Cardiac muscle cell (in vitro differentiated cells and primary cell): ENCODE results near the gene AJAP1. TPM values are rescaled to one million over a fixed set of nuclear protein-coding genes. Genes with fewer than 3 reads are reported as not detected.

Source experiments
- DNase-seq, 2 donors: peaks; one replicate each; pipeline versions ENCODE4 v3.0.0 to v3.0.0-alpha.2; 2010 to 2017; ENCODE audit warnings: low read depth in 1 of 2, low spot score in 1 of 2
- H3K27ac ChIP-seq: fragments of 200-600 bp; sonication (generic); 2 replicates; pipeline ENCODE4 v1.5.1; 2016
- H3K27me3 ChIP-seq: fragments of 200-600 bp; sonication (generic); 2 replicates; pipeline ENCODE4 v1.6.0; 2016; ENCODE audit warnings: control low read depth
- H3K36me3 ChIP-seq: fragments of 200-600 bp; sonication (generic); 2 replicates; pipeline ENCODE4 v1.5.1; 2016; ENCODE audit warnings: control low read depth
- H3K4me1 ChIP-seq: fragments of 200-600 bp; sonication (generic); 2 replicates; pipeline ENCODE4 v1.8.1; 2017; ENCODE audit warnings: low read depth, mild to moderate bottlenecking, mixed run types
- H3K4me3 ChIP-seq: fragments of 200-600 bp; sonication (generic); 2 replicates; pipeline ENCODE4 v1.5.1; 2016; ENCODE audit warnings: mild to moderate bottlenecking
- H3K9me3 ChIP-seq: fragments of 200-600 bp; sonication (generic); 2 replicates; pipeline ENCODE4 v1.5.1; 2017; ENCODE audit warnings: low read depth, mild to moderate bottlenecking, control low read depth
- polyA plus RNA-seq: library from polyadenylated mRNA; unstranded; fragments of >200 nt; fragmentation: Nextera tagmentation; extraction: Ambion mirVana; gene quantifications from 2 replicates; pipeline ENCODE4 v1.2.1, GENCODE V29; 2016
- total RNA-seq: library from RNA; depleted of rRNA; stranded (reverse); fragments of >200 nt; gene quantifications from 2 replicates; pipeline ENCODE4 v1.2.3, GENCODE V29; 2016
- TF ChIP-seq, protein P1 (sequence below): IDR thresholded peaks from 2 replicates; pipeline ENCODE4 v1.5.1; 2012; ENCODE audit warnings: low read depth, mild to moderate bottlenecking, low read length

AJAP1 gene
- total and polyA plus RNA-seq, 2 experiments from 2014 or later = not detected

DNA sequence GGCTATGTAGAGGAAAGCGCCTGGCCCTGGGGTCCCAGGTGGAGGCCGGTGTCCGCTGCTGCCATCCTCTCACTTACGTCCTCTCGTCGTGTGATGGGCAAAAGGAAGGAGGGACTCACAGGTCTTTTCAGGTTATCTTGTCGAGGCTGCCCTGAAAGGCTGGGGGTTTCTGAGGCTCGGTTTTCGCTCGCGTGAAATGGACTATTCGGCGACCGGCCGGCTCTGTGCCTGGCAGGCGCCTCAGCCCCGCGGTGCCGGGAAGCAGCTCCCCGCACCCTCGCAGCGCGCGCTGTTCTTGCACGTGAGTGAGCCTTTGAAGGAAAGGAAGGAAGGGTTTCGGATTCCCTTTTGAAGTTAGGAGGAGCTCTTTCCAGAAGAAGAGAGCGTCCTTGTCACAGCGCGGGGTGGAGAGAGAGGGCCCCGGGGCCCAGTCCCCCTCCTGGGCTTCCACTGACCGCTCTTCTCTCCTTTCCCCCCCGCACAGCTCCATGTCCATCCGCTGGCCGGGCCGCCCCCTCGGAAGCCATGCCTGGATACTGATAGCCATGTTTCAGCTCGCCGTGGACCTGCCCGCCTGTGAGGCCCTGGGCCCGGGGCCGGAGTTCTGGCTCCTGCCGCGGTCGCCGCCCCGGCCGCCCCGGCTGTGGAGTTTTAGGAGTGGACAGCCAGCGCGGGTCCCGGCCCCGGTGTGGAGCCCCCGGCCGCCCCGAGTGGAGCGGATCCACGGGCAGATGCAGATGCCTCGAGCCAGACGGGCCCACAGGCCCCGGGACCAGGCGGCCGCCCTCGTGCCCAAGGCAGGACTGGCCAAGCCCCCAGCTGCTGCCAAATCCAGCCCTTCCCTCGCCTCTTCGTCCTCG, 57.2 kb downstream of the AJAP1 start:
- no peak overlapping the region for H3K4me3 ChIP-seq
- TF ChIP-seq, protein P1, sequence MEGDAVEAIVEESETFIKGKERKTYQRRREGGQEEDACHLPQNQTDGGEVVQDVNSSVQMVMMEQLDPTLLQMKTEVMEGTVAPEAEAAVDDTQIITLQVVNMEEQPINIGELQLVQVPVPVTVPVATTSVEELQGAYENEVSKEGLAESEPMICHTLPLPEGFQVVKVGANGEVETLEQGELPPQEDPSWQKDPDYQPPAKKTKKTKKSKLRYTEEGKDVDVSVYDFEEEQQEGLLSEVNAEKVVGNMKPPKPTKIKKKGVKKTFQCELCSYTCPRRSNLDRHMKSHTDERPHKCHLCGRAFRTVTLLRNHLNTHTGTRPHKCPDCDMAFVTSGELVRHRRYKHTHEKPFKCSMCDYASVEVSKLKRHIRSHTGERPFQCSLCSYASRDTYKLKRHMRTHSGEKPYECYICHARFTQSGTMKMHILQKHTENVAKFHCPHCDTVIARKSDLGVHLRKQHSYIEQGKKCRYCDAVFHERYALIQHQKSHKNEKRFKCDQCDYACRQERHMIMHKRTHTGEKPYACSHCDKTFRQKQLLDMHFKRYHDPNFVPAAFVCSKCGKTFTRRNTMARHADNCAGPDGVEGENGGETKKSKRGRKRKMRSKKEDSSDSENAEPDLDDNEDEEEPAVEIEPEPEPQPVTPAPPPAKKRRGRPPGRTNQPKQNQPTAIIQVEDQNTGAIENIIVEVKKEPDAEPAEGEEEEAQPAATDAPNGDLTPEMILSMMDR = no peak
- H3K27ac ChIP-seq = no peak overlapping the region
- no peak for DNase-seq
- peaks cover 40% of the 10 kb centered on the region for H3K27me3 ChIP-seq
- H3K36me3 ChIP-seq = no peaks in the 10 kb centered on the region
- no peaks in the 10 kb centered on the region for H3K9me3 ChIP-seq
- H3K4me1 ChIP-seq = no peaks in the 10 kb centered on the region

DNA sequence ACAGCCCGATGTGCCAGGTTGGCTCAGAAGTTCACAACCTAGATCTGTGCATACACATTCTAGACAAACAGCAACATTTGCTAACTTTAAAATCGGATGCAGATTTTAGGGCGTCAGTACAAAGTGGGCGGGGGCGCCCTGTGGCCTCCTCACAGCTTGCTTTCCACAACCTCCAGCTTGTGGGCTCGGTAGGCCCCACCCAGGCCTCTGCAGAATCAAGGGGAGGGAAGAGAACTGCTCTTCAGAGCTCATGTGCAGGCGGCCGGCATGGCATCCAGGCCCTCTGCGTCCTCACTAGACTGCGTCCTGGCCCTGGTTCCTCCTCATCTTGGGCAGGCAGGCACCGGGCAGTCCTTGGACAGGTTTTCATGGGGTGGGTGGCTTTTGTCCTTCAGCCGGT, 59.3 kb downstream of the AJAP1 start:
- Histone ChIP-seq H3K27ac (no peak overlapping the region), H3K27me3 (peaks cover 32% of the 10 kb centered on the region), H3K36me3 (no peaks in the 10 kb centered on the region), H3K4me1 (no peaks in the 10 kb centered on the region), H3K4me3 (no peak overlapping the region), H3K9me3 (no peaks in the 10 kb centered on the region)
- TF ChIP-seq, protein P1 = no peak
- DNase-seq = no peak

DNA sequence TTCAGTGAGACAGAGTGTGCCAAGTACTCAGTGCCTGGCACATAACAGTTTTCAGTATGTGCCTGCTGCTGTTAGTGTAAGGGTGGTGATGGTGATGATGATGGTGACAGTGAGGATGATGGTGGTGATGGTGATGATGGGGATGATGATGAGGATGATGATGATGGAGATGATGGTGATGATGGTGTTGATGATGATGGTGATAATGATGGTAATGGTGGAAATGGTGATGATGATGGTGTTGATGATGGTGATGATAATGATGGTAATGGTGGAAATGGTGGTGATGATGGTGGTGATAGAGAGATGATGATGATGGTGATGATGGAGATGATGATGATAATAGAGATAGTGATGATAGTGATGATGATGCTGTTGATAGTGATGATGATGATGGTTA, 62.0 kb downstream of the AJAP1 start:
- no peak overlapping the region for H3K4me3 ChIP-seq

DNA sequence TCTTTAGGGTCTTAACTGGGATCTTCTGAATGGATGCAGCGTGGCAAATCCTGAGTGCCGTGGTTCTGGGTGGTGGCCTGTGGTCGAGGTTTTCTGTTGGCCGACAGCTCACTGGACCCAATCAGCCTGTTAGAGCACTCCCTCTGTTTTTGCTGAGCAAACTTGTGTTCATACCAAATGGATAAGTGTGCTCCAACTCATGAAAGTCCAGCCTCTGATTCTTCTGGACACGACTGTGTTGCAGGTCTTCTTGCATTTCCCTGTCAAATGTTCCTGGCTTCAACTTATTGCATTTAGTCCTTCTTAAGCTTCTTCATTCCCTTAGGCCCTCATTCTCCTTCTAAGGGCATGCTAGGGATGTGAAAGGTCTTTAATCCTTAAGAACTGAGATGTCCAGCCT, 63.7 kb downstream of the AJAP1 start:
- Histone ChIP-seq H3K27me3 (peaks cover 3% of the 10 kb centered on the region), H3K36me3 (no peaks in the 10 kb centered on the region), H3K4me1 (no peaks in the 10 kb centered on the region), H3K27ac (no peak overlapping the region), H3K4me3 (no peak overlapping the region), H3K9me3 (no peaks in the 10 kb centered on the region)
- DNase-seq = no peak
- TF ChIP-seq, protein P1 = no peak

More for the DNA sequence above, 62.0 kb downstream of the AJAP1 start:
- Histone ChIP-seq H3K36me3 (no peaks in the 10 kb centered on the region), H3K4me1 (no peaks in the 10 kb centered on the region), H3K27ac (no peak overlapping the region), H3K9me3 (no peaks in the 10 kb centered on the region), H3K27me3 (peaks cover 19% of the 10 kb centered on the region)
- DNase-seq = no peak
- TF ChIP-seq, protein P1 = no peak

DNA sequence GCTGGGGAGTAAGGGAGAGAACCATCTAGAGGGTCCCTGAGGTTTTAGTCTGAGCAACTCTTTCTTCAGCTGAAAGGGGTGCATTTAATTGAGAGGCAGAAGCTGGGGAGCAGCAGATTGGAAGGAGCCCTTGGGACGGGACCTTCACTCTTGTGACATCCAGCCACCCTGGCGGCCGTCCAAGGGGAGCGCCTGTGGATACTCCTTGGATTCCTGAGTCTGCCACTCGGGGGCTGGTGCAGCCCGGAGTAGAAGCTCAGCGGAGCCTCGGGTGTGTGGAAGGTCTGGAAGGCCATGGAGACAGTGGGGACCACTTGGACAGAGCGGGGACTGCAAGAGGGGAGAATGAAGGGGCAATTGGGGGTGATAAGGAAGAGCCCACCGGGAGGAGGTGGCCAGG, 68.7 kb downstream of the AJAP1 start:
- Histone ChIP-seq H3K27me3 (no peaks in the 10 kb centered on the region), H3K36me3 (no peaks in the 10 kb centered on the region), H3K9me3 (no peaks in the 10 kb centered on the region), H3K4me1 (no peaks in the 10 kb centered on the region), H3K27ac (no peak overlapping the region), H3K4me3 (no peak overlapping the region)
- no peak for DNase-seq
- TF ChIP-seq, protein P1 = no peak
